Measurements from ENCODE around the gene BCAS1. TPM values are rescaled to one million over a fixed set of nuclear protein-coding genes. Genes with fewer than 3 reads are reported as not detected.

The BCAS1 gene
- total RNA-seq, 4 donors from 2014 or later: 0.97 to 9.3 (median 4.4) TPM

DNA sequence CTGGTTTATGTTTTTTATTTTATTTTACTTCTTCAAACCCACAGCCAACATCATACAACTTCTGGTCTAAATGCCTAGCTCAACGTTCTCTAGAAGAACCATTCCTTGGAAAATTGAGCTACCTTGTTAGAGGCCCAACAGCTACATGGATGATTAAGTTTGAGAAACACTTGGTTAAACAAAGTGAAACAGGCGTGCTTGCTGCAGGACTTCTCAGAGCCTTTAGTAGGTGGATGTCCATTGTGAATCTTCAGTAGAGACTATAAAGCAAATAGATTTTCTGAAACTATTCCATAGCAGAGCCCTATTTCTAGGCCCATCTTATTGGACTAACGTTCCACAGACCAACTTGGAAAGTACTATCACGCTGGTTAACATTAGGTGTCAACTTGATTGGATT lies 51.3 kb downstream of the BCAS1 start:
- intact Hi-C loops (cut with DNase I): no loop called here
- no peaks in the 10 kb centered on the region for H3K9me3 ChIP-seq
- H3K4me1 ChIP-seq: no peaks in the 10 kb centered on the region
- no peak overlapping the region for H3K4me3 ChIP-seq
- TF ChIP-seq, protein P1, sequence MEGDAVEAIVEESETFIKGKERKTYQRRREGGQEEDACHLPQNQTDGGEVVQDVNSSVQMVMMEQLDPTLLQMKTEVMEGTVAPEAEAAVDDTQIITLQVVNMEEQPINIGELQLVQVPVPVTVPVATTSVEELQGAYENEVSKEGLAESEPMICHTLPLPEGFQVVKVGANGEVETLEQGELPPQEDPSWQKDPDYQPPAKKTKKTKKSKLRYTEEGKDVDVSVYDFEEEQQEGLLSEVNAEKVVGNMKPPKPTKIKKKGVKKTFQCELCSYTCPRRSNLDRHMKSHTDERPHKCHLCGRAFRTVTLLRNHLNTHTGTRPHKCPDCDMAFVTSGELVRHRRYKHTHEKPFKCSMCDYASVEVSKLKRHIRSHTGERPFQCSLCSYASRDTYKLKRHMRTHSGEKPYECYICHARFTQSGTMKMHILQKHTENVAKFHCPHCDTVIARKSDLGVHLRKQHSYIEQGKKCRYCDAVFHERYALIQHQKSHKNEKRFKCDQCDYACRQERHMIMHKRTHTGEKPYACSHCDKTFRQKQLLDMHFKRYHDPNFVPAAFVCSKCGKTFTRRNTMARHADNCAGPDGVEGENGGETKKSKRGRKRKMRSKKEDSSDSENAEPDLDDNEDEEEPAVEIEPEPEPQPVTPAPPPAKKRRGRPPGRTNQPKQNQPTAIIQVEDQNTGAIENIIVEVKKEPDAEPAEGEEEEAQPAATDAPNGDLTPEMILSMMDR (IDR thresholded peaks at IDR 0.05): no peak
- no peak for TF ChIP-seq POLR2A (IDR thresholded peaks at IDR 0.05)
- no peaks in the 10 kb centered on the region for H3K27me3 ChIP-seq
- no peak for DNase-seq
- no peaks in the 10 kb centered on the region for H3K36me3 ChIP-seq
- 86 to 92% methylated on average over 4 of the region's 4 CpGs for WGBS, 2 donors
- no peak overlapping the region for H3K27ac ChIP-seq

DNA sequence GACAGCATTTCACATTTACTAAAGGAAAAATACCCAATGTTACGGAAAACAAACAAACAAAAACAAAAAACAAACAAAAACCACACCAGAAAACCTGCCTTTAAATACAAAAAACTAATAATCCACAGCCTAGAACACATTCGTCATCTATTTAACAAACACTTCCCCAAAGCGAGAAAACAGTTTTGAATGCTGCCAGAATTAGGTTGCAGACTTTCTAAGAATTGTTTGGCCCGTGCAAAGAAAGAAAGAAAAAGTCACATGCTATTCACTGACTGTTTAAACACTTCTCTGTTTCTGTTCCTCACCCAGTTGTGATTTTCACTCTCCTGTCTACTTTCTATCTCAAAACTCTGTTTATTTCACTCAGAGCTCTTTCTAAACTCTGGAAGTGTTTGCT lies 52.5 kb downstream of the BCAS1 start:
- no peak for DNase-seq
- TF ChIP-seq, protein P1 (IDR thresholded peaks at IDR 0.05): no peak
- TF ChIP-seq POLR2A (IDR thresholded peaks at IDR 0.05): no peak
- H3K27ac ChIP-seq: no peak overlapping the region
- intact Hi-C loops (cut with DNase I): no loop called here
- no peaks in the 10 kb centered on the region for H3K4me1 ChIP-seq
- WGBS, 2 donors: 36 to 48% methylated on average over 4 of the region's 4 CpGs
- no peak overlapping the region for H3K4me3 ChIP-seq
- no peaks in the 10 kb centered on the region for H3K36me3 ChIP-seq
- H3K27me3 ChIP-seq: no peaks in the 10 kb centered on the region
- no peaks in the 10 kb centered on the region for H3K9me3 ChIP-seq

DNA sequence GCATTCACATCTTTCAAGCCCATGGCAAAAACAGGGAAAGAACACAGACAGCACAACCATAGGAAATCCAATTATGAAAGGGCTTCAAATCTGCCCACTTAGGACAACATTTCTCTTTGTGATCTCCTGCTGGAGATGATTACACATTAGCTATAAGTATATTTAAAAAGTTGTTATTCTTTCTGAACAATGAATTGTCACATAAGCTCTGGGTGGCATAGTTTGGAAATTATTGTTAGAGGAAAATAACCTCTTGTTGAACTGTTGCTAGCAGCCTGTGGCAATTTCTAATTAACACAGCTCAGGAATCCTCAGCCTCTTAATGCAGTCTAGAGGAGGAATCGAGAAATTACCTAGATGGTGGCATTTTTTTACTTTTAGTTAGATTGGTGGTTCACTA lies 54.9 kb downstream of the BCAS1 start:
- H3K27me3 ChIP-seq: no peaks in the 10 kb centered on the region
- intact Hi-C loops (cut with DNase I): no loop called here
- TF ChIP-seq POLR2A (IDR thresholded peaks at IDR 0.05): no peak
- TF ChIP-seq, protein P1 (IDR thresholded peaks at IDR 0.05): no peak
- H3K36me3 ChIP-seq: no peaks in the 10 kb centered on the region
- no peak for DNase-seq
- WGBS, 2 donors: 69 to 81% methylated on average over 1 of the region's 1 CpG
- H3K27ac ChIP-seq: no peak overlapping the region
- H3K4me1 ChIP-seq: no peaks in the 10 kb centered on the region
- no peak overlapping the region for H3K4me3 ChIP-seq
- H3K9me3 ChIP-seq: no peaks in the 10 kb centered on the region

DNA sequence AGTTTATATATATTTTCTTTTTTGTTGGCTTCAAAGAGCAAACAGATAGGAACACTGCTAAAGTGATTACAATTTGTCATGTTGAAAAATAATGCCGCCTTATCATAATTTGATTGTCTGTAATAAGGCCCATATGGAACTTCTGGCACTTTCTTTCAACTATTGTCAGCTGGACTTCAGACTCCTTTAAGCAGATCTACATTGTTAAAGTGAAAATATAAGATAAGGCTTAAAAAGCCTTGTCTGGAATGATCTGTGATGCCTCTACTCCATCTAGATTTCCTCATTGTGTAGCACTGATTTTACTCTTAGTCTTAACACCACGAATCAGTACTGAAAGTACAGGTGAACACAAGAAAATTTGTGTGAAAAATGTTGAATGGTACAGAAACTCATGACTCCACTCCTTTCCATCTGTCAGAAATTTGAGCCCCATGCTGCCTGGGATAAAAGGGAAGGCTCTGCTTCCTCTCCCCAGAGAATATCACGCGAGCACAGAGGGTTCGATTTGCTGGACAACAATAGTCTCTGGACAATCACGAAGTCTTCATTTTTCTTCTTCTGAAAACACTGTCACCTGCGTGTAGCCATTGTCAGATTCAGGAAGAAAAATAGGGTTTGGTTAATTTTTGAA lies 56.0 kb downstream of the BCAS1 start:
- no peak overlapping the region for H3K27ac ChIP-seq
- DNase-seq: no peak
- WGBS, 2 donors: 66 to 73% methylated on average over 7 of the region's 7 CpGs
- no peaks in the 10 kb centered on the region for H3K27me3 ChIP-seq
- no peaks in the 10 kb centered on the region for H3K4me1 ChIP-seq
- H3K4me3 ChIP-seq: no peak overlapping the region
- TF ChIP-seq, protein P1 (IDR thresholded peaks at IDR 0.05): no peak
- TF ChIP-seq POLR2A (IDR thresholded peaks at IDR 0.05): no peak
- H3K9me3 ChIP-seq: no peaks in the 10 kb centered on the region
- no peaks in the 10 kb centered on the region for H3K36me3 ChIP-seq
- intact Hi-C loops (cut with DNase I): no loop called here

DNA sequence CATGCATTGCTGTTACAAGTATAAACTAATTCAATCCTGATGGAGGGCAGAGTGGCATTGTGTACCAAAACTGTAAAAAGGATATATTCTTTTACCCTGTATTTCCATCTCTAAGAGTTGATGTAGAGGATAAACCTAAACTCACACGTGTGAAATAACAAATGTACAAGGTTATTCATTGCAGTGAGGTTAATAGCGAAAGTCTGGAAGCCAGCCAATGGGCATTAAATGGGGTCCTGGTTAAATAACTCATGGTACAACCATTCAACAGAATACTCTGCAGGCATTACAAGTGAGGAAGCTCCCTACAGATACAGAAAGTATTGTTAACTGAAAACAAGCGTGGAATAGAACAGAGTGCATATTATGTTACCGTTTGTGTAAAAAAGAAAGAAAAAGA lies 56.9 kb downstream of the BCAS1 start:
- TF ChIP-seq, protein P1 (IDR thresholded peaks at IDR 0.05): no peak
- no peak for TF ChIP-seq POLR2A (IDR thresholded peaks at IDR 0.05)
- intact Hi-C loops (cut with DNase I): no loop called here
- Histone ChIP-seq H3K4me1 (no peaks in the 10 kb centered on the region), H3K27me3 (no peaks in the 10 kb centered on the region), H3K27ac (no peak overlapping the region), H3K9me3 (no peaks in the 10 kb centered on the region), H3K36me3 (no peaks in the 10 kb centered on the region), H3K4me3 (no peak overlapping the region)
- DNase-seq: no peak
- 53 to 55% methylated on average over 4 of the region's 4 CpGs for WGBS, 2 donors
